Coronary artery (tissue), 2 donors: ENCODE results near the gene DES.

Experiments used
- DNase-seq: peaks from one replicate; pipeline ENCODE4 v3.0.0-alpha.2; 2017; ENCODE audit warnings: low spot score
- H3K27ac ChIP-seq, 2 donors: fragments of 200-600 bp; sonication (generic); one replicate each; pipeline ENCODE4 v1.5.1; 2016 to 2019
- H3K4me3 ChIP-seq: fragments of 200-600 bp; sonication (generic); 2 replicates; pipeline ENCODE4 v1.5.1; 2016; ENCODE audit warnings: mild to moderate bottlenecking, moderate library complexity
- CTCF ChIP-seq: fragments of 200-600 bp; sonication (generic); IDR thresholded peaks from one replicate; pipeline ENCODE4 v1.5.1; 2019; ENCODE audit warnings: antibody characterized with exemption

Gene DES

GRCh38 chr2:219434468-219434717 is 16.2 kb downstream of the DES start:
- Histone ChIP-seq H3K27ac (peak overlapping the region; percentile 82 to 97), H3K4me3 (peak overlapping the region; percentile 69)
- TF ChIP-seq CTCF, result no peak
- DNase-seq, result no peak

GRCh38 chr2:219434718-219435525 is 16.7 kb downstream of the DES start, which contains the start of gene SPEG:
SPEG (plus strand) TSS chr2:219434843; CDS start chr2:219434978, 135 bp downstream.
- no peak for TF ChIP-seq CTCF
- Histone ChIP-seq H3K27ac (peak within 1 kb of the TSS; percentile 82 to 97), H3K4me3 (peak within 1 kb of the TSS; percentile 69)
- DNase-seq, result peak; percentile 74

GRCh38 chr2:219435701-219436100 is 17.5 kb downstream of the DES start:
- Histone ChIP-seq H3K27ac (peak overlapping the region; percentile 82 to 97), H3K4me3 (peak overlapping the region; percentile 69)
- no peak for DNase-seq
- TF ChIP-seq CTCF, result no peak

- Histone ChIP-seq H3K27ac (peak overlapping the region; percentile 82 to 97), H3K4me3 (no peak overlapping the region)
- no peak for TF ChIP-seq CTCF
- no peak for DNase-seq
Measured at GRCh38 chr2:219436491-219436890, 18.3 kb downstream of the DES start.

- Histone ChIP-seq H3K27ac (peak overlapping the region; percentile 82 to 97), H3K4me3 (no peak overlapping the region)
- no peak for DNase-seq
- no peak for TF ChIP-seq CTCF
Measured at GRCh38 chr2:219437141-219437540, 19.0 kb downstream of the DES start.

GRCh38 chr2:219437690-219438206 is 19.6 kb downstream of the DES start:
- DNase-seq, result no peak
- no peak for TF ChIP-seq CTCF
- H3K4me3 ChIP-seq, result no peak overlapping the region
- H3K27ac ChIP-seq, result peak overlapping the region; percentile 82 to 97

- peak overlapping the region; percentile 82 to 97 for H3K27ac ChIP-seq
- no peak for TF ChIP-seq CTCF
- no peak for DNase-seq
- H3K4me3 ChIP-seq, result no peak overlapping the region
Measured at GRCh38 chr2:219438453-219438852, 20.3 kb downstream of the DES start.
